CD4-positive, alpha-beta T cell treated with Interleukin-6 at 100 ng/mL for 8 hours (primary cell): ENCODE results near the gene ERCC2.
"Not testable (repeated sequence)": the region's sequence is repeated elsewhere in the genome, so short reads cannot be mapped to it uniquely, and the experiment has no call there.

Experiments
- DNase-seq: peaks from one replicate; pipeline ENCODE4 v3.0.0-alpha.2; 2020; ENCODE audit warnings: mixed read lengths, low spot score

ERCC2 gene

GRCh38 chr19:45370410-45371204 lies at the start of gene ERCC2:
Gene ERCC2 (minus strand): TSS chr19:45370573. CDS start chr19:45370540, 33 bp downstream.
- peak; percentile 99 for DNase-seq

- DNase-seq = no peak
Measured at GRCh38 chr19:45419895-45420294, 49.5 kb upstream of the ERCC2 start.

GRCh38 chr19:45419396-45419795 lies 49.0 kb upstream of the ERCC2 start:
- no peak for DNase-seq

- no peak for DNase-seq
Measured at GRCh38 chr19:45418802-45419201, 48.4 kb upstream of the ERCC2 start.

- no peak for DNase-seq
Measured at GRCh38 chr19:45417151-45417550, 46.8 kb upstream of the ERCC2 start.

- DNase-seq = no peak
Measured at GRCh38 chr19:45414468-45414867, 44.1 kb upstream of the ERCC2 start.

- no peak for DNase-seq
Measured at GRCh38 chr19:45413497-45413896, 43.1 kb upstream of the ERCC2 start.

GRCh38 chr19:45410330-45410729 lies 40.0 kb upstream of the ERCC2 start:
- not testable (repeated sequence) for DNase-seq

GRCh38 chr19:45409557-45409920 lies 39.2 kb upstream of the ERCC2 start:
- DNase-seq = no peak

- DNase-seq = no peak
Measured at GRCh38 chr19:45408830-45409556, 38.6 kb upstream of the ERCC2 start.

GRCh38 chr19:45408121-45408520 lies 37.7 kb upstream of the ERCC2 start:
- DNase-seq = no peak

- DNase-seq = not testable (repeated sequence)
Measured at GRCh38 chr19:45407585-45407984, 37.2 kb upstream of the ERCC2 start.

GRCh38 chr19:45407091-45407375 lies 36.7 kb upstream of the ERCC2 start:
- no peak for DNase-seq

- DNase-seq = peak; percentile 74
Measured at GRCh38 chr19:45406226-45407090, 36.1 kb upstream of the ERCC2 start, which contains the start of gene POLR1G. Gene POLR1G (plus strand): TSS chr19:45406644. CDS start chr19:45406697, 53 bp downstream.

GRCh38 chr19:45405435-45406225 lies 35.3 kb upstream of the ERCC2 start:
- DNase-seq = peak; percentile 78

- peak; percentile 47 for DNase-seq
Measured at GRCh38 chr19:45404557-45405434, 34.4 kb upstream of the ERCC2 start, which contains the start of gene PPP1R13L. Gene PPP1R13L (minus strand): TSS chr19:45405069. CDS start chr19:45398318, 6,751 bp downstream.

GRCh38 chr19:45403781-45404556 lies 33.6 kb upstream of the ERCC2 start:
- peak; percentile 44 for DNase-seq

- no peak for DNase-seq
Measured at GRCh38 chr19:45403272-45403671, 32.9 kb upstream of the ERCC2 start.

GRCh38 chr19:45402298-45403061 lies 32.1 kb upstream of the ERCC2 start:
- DNase-seq = no peak
